ENCODE data around the gene MYCL.

Gene MYCL

GRCh38 chr1:39901714-39902459 lies at the start of gene MYCL:
Gene MYCL (minus strand): TSS chr1:39901917. CDS start chr1:39901434, 483 bp downstream.
- no peak for DNase-seq (ENCODE audit: low read depth)

GRCh38 chr1:39949891-39950290 lies 48.2 kb upstream of the MYCL start:
- DNase-seq (ENCODE audit: low read depth) = no peak

GRCh38 chr1:39947260-39947659 lies 45.5 kb upstream of the MYCL start:
- no peak for DNase-seq (ENCODE audit: low read depth)

- no peak for DNase-seq (ENCODE audit: low read depth)
Measured at GRCh38 chr1:39946216-39946615, 44.5 kb upstream of the MYCL start.

- DNase-seq (ENCODE audit: low read depth) = no peak
Measured at GRCh38 chr1:39944410-39945112, 42.8 kb upstream of the MYCL start.

- no peak for DNase-seq (ENCODE audit: low read depth)
Measured at GRCh38 chr1:39943471-39944290, 42.0 kb upstream of the MYCL start.

- DNase-seq (ENCODE audit: low read depth) = no peak
Measured at GRCh38 chr1:39940980-39941871, 39.5 kb upstream of the MYCL start.

GRCh38 chr1:39940253-39940652 lies 38.5 kb upstream of the MYCL start:
- no peak for DNase-seq (ENCODE audit: low read depth)

- no peak for DNase-seq (ENCODE audit: low read depth)
Measured at GRCh38 chr1:39938856-39939255, 37.1 kb upstream of the MYCL start.

GRCh38 chr1:39936724-39937491 lies 35.2 kb upstream of the MYCL start:
- DNase-seq (ENCODE audit: low read depth) = no peak

GRCh38 chr1:39933956-39934941 lies 32.5 kb upstream of the MYCL start:
- DNase-seq (ENCODE audit: low read depth) = peak; percentile 100

GRCh38 chr1:39928809-39929587 lies 27.3 kb upstream of the MYCL start:
- no peak for DNase-seq (ENCODE audit: low read depth)

- no peak for DNase-seq (ENCODE audit: low read depth)
Measured at GRCh38 chr1:39927538-39927937, 25.8 kb upstream of the MYCL start.

GRCh38 chr1:39926820-39927219 lies 25.1 kb upstream of the MYCL start:
- no peak for DNase-seq (ENCODE audit: low read depth)

GRCh38 chr1:39926343-39926793 lies 24.7 kb upstream of the MYCL start:
- DNase-seq (ENCODE audit: low read depth) = peak; percentile 14

- peak; percentile 70 for DNase-seq (ENCODE audit: low read depth)
Measured at GRCh38 chr1:39925721-39926342, 24.1 kb upstream of the MYCL start.

- DNase-seq (ENCODE audit: low read depth) = no peak
Measured at GRCh38 chr1:39922251-39922688, 20.6 kb upstream of the MYCL start.

GRCh38 chr1:39919545-39919944 lies 17.8 kb upstream of the MYCL start:
- peak; percentile 86 for DNase-seq (ENCODE audit: low read depth)
